Heart left ventricle (tissue), 16 donors: Measurements from ENCODE around the gene IL2RA. TPM values are rescaled to one million over a fixed set of nuclear protein-coding genes. Genes with fewer than 3 reads are reported as not detected.
A peak's percentile ranks its signal among the peaks of the same experiment; 100 is the strongest.

Experiments used
- ATAC-seq, 4 donors: fragments of 200-7000 bp; cut with Tn5 transposase; one replicate each; pipeline ENCODE4 v1.9.1; 2020 to 2022; ENCODE audit warnings: moderate library complexity in 4 of 4, mild to moderate bottlenecking in 3 of 4, moderate number of reproducible peaks in 1 of 4
- DNase-seq, 5 donors: peaks; one replicate each; pipeline ENCODE4 v3.0.0-alpha.2; 2020
- H3K27ac ChIP-seq, 12 donors: fragments of 200-600 bp; sonication (generic) in 4 of 12; one replicate each; pipeline versions ENCODE4 v1.5.0 to v1.8.0; 2016 to 2022; ENCODE audit warnings: mild to moderate bottlenecking in 2 of 12
- H3K27me3 ChIP-seq, 9 donors: fragments of 200-600 bp; sonication (generic) in 2 of 9; one replicate each; pipeline versions ENCODE4 v1.5.1 to v1.8.0; 2016 to 2022; ENCODE audit warnings: mild to moderate bottlenecking in 3 of 9
- H3K36me3 ChIP-seq, 9 donors: fragments of 200-600 bp; sonication (generic) in 2 of 9; one replicate each; pipeline versions ENCODE4 v1.5.0 to v1.8.0; 2018 to 2022; ENCODE audit warnings: mild to moderate bottlenecking in 2 of 9
- H3K4me1 ChIP-seq, 12 donors: fragments of 200-600 bp; sonication (generic) in 4 of 12; one replicate each; pipeline versions ENCODE4 v1.5.0 to v1.8.0; 2016 to 2022; ENCODE audit warnings: mild to moderate bottlenecking in 3 of 12
- H3K4me3 ChIP-seq, 12 donors: fragments of 200-600 bp; sonication (generic) in 4 of 12; one replicate each; pipeline versions ENCODE4 v1.5.0 to v1.8.0; 2017 to 2022; ENCODE audit warnings: mild to moderate bottlenecking in 9 of 12, moderate library complexity in 4 of 12
- H3K9me3 ChIP-seq, 12 donors: fragments of 200-600 bp; sonication (generic) in 4 of 12; one replicate each; pipeline versions ENCODE4 v1.5.0 to v1.8.0; 2016 to 2022; ENCODE audit warnings: mild to moderate bottlenecking in 1 of 12
- POLR2A ChIP-seq, 2 donors: fragments of 450-650 bp; IDR thresholded peaks; one replicate each; pipeline ENCODE4 v1.6.1; 2017; ENCODE audit warnings: antibody characterized with exemption in 2 of 2, mild to moderate bottlenecking in 2 of 2, moderate library complexity in 2 of 2
- WGBS, 4 donors: extraction: QIAGEN DNeasy Blood & Tissue Kit in 2 of 4; methylation state at CpG; one replicate each; pipeline versions ENCODE4 v1.1.5 to v1.1.7; 2013 to 2018; 5-methylcytosine and 5-hydroxymethylcytosine counted together
- intact Hi-C, 10 donors: fragments of 100-400 bp; cut with DNase I; formaldehyde crosslinking; loops; one replicate each; pipeline versions ENCODE4 v1.11.1 to v1.14.2; 2022
- polyA plus RNA-seq, 2 donors: library from polyadenylated mRNA; stranded (reverse); fragments of 200-250 nt; gene quantifications; one replicate each; pipeline ENCODE4 v1.2.3, GENCODE V29; 2013
- total RNA-seq, 9 donors: library from RNA; depleted of rRNA in 2 of 9; stranded (reverse); fragments of >200 nt in 2 of 9; fragmentation: NEBNext Ultra II Directional in 3 of 9; extraction: Animal tissue kit (Norgen Biotek cat#: 25700) in 3 of 9; gene quantifications; one replicate each; pipeline versions ENCODE4 v1.1.0 to v1.2.4, GENCODE V29; 2016 to 2023
- TF ChIP-seq, protein P1 (sequence below), 12 donors: fragments of 200-600 bp; sonication (generic) in 4 of 12; IDR thresholded peaks; one replicate each; pipeline versions ENCODE4 v1.5.0 to v1.8.0; 2018 to 2022; ENCODE audit warnings: antibody characterized with exemption in 12 of 12, mild to moderate bottlenecking in 5 of 12
- donor health status: ischemic (EF 13 %, LVEDD 7.1; RV severe dilation, severe dysfunction).
- donor health status: healthy with polysubstance abuse.
- donor health status: DM: no; HTN: yes; CAD: no.
- donor health status: DM: no; HTN: no; CAD: no.
- donor health status: ischemic (EF 25% LVEDD 6.9; RV normal size, moderate dysfunction).
- donor health status: ischemic (EF 25% LVEDD 5.7; RV mildly dilated, moderate dysfunction).
- donor health status: healthy.
- donor health status: DM: yes; HTN: yes; CAD: no.
- donor health status: ischemic (EF 35%, LVEDD 5.7; RV mildly dilated, moderate dysfunction).
- donor health status: nonischemic (EF 11% LVEDD 7.7; RV severe dilation, severe dysfunction).
- donor health status: DM: yes; HTN: yes; CAD: no.
- donor health status: PGD.
- donor health status: ischemic (EF 29% LVEDD 5.4; RV normal size, mild dysfunction).
- donor health status: nonischemic (EF 23%, LVEDD 6.1; RV moderate dilation, normal function).

IL2RA gene
- total and polyA plus RNA-seq, 11 donors = 0.11 to 11.1 (median 0.90) TPM; not detected in 1

DNA sequence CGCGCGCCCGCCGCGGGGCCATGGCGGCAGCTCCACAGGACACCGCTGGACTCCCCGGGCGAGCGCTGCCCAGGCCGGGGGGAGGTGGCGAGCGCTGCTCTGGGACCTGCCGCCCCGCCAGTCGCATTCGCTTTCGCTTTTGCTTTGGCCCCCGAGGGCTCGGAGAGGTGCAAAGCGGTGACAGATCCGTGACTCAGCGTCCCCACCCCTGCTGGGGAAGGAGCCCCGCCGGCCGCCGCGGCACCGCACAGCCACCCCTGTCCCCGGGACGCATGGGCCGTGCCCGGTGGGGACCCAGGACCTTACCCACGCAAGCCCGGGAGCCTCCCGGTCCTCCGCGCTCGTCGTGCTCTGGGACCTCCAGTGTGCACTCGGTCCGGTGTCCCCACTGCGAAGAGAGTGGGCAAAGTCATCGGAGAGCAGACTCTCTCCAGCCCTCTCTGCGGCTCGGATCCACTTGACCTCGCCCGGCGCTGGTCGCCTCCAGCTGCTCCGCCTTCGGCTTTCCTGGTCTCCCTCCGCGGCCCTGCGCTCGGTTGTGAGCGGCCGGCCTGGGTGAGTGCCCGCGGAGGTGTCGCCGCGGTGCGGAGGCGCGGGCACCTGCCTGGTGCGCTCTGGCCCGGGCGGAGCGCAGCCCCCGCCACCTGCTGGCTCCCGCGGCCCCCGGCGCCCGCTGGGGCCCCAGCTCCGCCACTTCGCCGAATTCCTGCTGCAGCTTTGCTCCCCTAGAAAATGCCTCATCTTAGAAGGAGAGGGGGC is 84.5 kb downstream of the IL2RA start, which contains the start of gene IL15RA:
IL15RA (minus strand) TSS at position 73 of the 759 bp plus-strand sequence; CDS start at position 22, 51 bp downstream.
- Histone ChIP-seq H3K27me3 (no peaks in the 10 kb centered on the region), H3K4me1 (peaks cover 0 to 43% (median 7%) of the 10 kb centered on the region in 12 donors), H3K36me3 (no peaks in the 10 kb centered on the region), H3K9me3 (no peaks in the 10 kb centered on the region), H3K27ac (peak within 1 kb of the TSS; percentile 90 to 97 (median 96)), H3K4me3 (peak within 1 kb of the TSS; percentile 78 to 99 (median 92))
- intact Hi-C loops = loop anchor here in 1 of 10 donors (2.0 kb wide), 1 partner anchor 33 kb away; no protein-coding TSS in a partner anchor
- ATAC-seq (peak; percentile 33 to 86 (median 84)), DNase-seq (peak; percentile 71 to 89 (median 80))
- TF ChIP-seq, protein P1, sequence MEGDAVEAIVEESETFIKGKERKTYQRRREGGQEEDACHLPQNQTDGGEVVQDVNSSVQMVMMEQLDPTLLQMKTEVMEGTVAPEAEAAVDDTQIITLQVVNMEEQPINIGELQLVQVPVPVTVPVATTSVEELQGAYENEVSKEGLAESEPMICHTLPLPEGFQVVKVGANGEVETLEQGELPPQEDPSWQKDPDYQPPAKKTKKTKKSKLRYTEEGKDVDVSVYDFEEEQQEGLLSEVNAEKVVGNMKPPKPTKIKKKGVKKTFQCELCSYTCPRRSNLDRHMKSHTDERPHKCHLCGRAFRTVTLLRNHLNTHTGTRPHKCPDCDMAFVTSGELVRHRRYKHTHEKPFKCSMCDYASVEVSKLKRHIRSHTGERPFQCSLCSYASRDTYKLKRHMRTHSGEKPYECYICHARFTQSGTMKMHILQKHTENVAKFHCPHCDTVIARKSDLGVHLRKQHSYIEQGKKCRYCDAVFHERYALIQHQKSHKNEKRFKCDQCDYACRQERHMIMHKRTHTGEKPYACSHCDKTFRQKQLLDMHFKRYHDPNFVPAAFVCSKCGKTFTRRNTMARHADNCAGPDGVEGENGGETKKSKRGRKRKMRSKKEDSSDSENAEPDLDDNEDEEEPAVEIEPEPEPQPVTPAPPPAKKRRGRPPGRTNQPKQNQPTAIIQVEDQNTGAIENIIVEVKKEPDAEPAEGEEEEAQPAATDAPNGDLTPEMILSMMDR (IDR thresholded peaks at IDR 0.05) = peak in 5 of 12 donors; percentile 22 to 38 (median 28)
- peak in 1 of 2 donors; percentile 59 for TF ChIP-seq POLR2A (IDR thresholded peaks at IDR 0.05)
- 0 to 1% (median 0%) methylated on average over 18 to 80 of the region's 80 CpGs for WGBS, 4 donors

DNA sequence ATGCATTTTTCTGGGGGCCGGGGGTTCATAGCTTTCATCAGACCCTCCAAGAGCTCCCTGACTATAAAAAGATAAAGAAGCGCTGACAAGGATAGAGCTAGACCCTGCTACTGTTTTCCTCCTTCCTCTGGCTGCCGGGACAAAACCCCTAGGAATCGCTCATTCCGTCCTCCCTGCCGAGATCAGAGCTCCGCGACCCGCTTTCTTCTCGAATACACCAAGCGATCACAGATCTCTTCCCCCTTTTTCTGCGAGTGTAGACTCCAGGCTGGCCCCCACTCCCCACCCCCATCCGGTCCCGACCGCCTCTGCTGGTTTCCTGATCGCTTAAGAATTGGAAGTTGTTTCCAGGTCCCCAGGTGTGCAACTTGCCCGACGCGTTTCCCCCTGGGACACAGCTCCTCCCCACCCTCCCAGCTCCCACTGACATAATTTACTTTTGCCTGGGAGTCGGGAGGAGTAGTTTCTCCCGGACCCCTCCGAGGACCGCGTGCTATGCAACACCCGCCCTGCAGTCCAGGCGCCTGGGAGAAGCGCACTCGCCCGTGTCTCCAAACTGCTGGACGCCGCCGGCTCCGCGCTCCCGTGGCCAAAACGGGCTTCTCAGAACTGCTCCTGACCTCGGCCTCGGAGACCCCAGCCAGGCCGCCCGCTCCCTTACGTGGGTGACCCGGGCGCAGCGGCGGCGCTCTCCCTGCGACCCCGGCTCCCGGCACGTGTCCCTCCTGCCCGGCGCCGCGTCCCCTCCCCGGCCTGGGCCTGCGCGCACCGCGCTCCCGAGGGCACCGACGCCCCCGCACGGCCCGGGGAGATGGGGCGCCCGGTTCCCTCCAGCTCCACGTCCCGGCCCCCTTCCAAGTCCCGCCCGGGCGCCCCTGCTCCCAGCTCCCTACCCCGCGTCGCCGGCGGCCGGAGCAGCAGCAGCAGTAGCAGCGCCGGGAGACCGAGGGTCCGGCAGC is 85.4 kb downstream of the IL2RA start:
- DNase-seq = peak; percentile 25 to 76 (median 52)
- H3K27ac ChIP-seq = peak overlapping the region; percentile 90 to 97 (median 96)
- intact Hi-C loops = loop anchor here in 1 of 10 donors (2.0 kb wide), 1 partner anchor 32 kb away; no protein-coding TSS in a partner anchor
- ATAC-seq = peak; percentile 18 to 66 (median 58)
- H3K9me3 ChIP-seq = no peaks in the 10 kb centered on the region
- H3K4me1 ChIP-seq = peaks cover 0 to 52% (median 12%) of the 10 kb centered on the region in 12 donors
- peak overlapping the region; percentile 78 to 99 (median 92) for H3K4me3 ChIP-seq
- 2 to 8% (median 4%) methylated on average over 47 to 82 of the region's 82 CpGs for WGBS, 4 donors
- H3K36me3 ChIP-seq = no peaks in the 10 kb centered on the region
- TF ChIP-seq POLR2A (IDR thresholded peaks at IDR 0.05) = no peak
- TF ChIP-seq, protein P1 (IDR thresholded peaks at IDR 0.05) = no peak
- H3K27me3 ChIP-seq = no peaks in the 10 kb centered on the region

DNA sequence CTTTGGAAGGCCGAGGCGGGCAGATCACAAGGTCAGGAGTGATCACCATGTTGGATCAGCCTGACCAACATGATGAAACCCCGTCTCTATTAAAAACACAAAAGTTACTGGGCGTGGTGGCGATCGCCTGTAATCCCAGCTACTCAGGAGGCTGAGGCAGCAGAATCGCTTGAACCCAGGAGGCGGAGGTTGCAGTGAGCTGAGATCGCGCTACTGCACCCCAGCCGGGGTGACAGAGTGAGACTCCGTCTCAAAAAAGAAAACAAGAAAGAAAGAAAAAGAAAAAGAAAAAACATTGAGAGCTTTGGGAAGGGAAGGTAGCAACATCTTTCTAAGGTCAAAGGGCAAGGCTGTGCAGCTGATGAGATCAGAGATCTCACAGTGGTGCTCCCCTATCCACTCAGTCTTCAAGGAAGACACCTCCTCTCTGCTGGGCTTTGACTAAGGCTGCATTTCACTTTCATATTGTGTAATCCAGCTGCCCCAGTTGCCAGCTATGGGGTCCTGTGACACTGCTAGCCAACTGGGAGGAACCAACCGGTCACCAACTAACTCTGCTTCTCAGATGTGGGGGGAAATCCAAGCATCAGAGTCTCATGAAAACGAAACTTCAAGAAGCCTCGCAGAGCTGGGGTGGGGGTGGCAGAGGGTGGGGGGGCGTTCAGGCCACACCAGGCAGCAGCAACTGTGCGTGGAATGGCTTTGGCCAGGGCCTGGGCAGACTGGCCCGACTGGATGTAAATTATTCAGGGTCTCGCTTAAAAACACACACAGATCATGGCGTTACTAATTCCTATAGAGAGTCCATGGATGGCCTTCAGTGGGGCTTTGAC is 86.3 kb downstream of the IL2RA start:
- peaks cover 0 to 61% (median 17%) of the 10 kb centered on the region in 12 donors for H3K4me1 ChIP-seq
- no peaks in the 10 kb centered on the region for H3K27me3 ChIP-seq
- ATAC-seq (peak; percentile 22 to 51 (median 40)), DNase-seq (peak in 2 of 5 donors; percentile 32 to 50)
- no peaks in the 10 kb centered on the region for H3K9me3 ChIP-seq
- H3K36me3 ChIP-seq = no peaks in the 10 kb centered on the region
- intact Hi-C loops = loop anchor here in 1 of 10 donors (2.0 kb wide), 1 partner anchor 31 kb away; no protein-coding TSS in a partner anchor
- H3K27ac ChIP-seq = peak overlapping the region; percentile 90 to 97 (median 96)
- 79 to 83% (median 80%) methylated on average over 20 of the region's 20 CpGs for WGBS, 4 donors
- TF ChIP-seq, protein P1 (IDR thresholded peaks at IDR 0.05) = no peak
- no peak for TF ChIP-seq POLR2A (IDR thresholded peaks at IDR 0.05)
- peak overlapping the region; percentile 78 to 99 (median 92) for H3K4me3 ChIP-seq
